WTC11 (cell line): ENCODE measurements around the gene ADCYAP1R1. TPM values are rescaled to one million over a fixed set of nuclear protein-coding genes. Genes with fewer than 3 reads are reported as not detected.

Experiments
- ATAC-seq: fragments of 200-7000 bp; cut with Tn5 transposase; 2 replicates; pipeline ENCODE4 v1.10.0; 2021; ENCODE audit warnings: mild to moderate bottlenecking, moderate library complexity
- CTCF ChIA-PET: fragments of 300-600 bp; sonication (Branson Sonifier 250); formaldehyde crosslinking; loops from one replicate; lab custom pipeline; 2021; ENCODE audit warnings: antibody characterized with exemption; lab: Charles Lee
- POLR2A ChIA-PET: fragments of 350-600 bp; sonication (Branson Sonifier 250); formaldehyde crosslinking; loops from one replicate; lab custom pipeline; 2021; ENCODE audit warnings: antibody characterized with exemption; lab: Charles Lee
- DNase-seq: peaks from one replicate; pipeline ENCODE4 v3.0.0; 2021; ENCODE audit warnings: low spot score
- H3K27ac Mint-ChIP-seq: 2 replicates; pipeline ENCODE4 v1.8.0; 2021; ENCODE audit warnings: mixed read lengths
- H3K27me3 Mint-ChIP-seq: 2 replicates; pipeline ENCODE4 v1.8.0; 2021; ENCODE audit warnings: low read depth, mild to moderate bottlenecking, moderate library complexity, mixed read lengths
- H3K36me3 Mint-ChIP-seq: 2 replicates; pipeline ENCODE4 v1.8.0; 2021; ENCODE audit warnings: mixed read lengths
- H3K4me1 Mint-ChIP-seq: 2 replicates; pipeline ENCODE4 v1.8.0; 2022; ENCODE audit warnings: mixed read lengths
- H3K4me3 Mint-ChIP-seq: 2 replicates; pipeline ENCODE4 v1.8.0; 2021; ENCODE audit warnings: mild to moderate bottlenecking, moderate library complexity, mixed read lengths
- H3K9me3 Mint-ChIP-seq: 2 replicates; pipeline ENCODE4 v1.8.0; 2021; ENCODE audit warnings: mixed read lengths
- ATF2 ChIP-seq: sonication (generic); formaldehyde crosslinking; IDR thresholded peaks from 2 replicates; pipeline ENCODE4 v1.8.1; 2022; ENCODE audit warnings: low read depth, missing genetic modification reagents, borderline replicate concordance
- ATF3 ChIP-seq: sonication (generic); formaldehyde crosslinking; conservative IDR thresholded peaks from 2 replicates; pipeline ENCODE4 v1.8.1; 2022; ENCODE audit warnings: mild to moderate bottlenecking, missing genetic modification reagents
- CDX4 ChIP-seq: fragments of 250-450 bp; sonication (Bioruptor Pico); IDR thresholded peaks from 2 replicates; pipeline ENCODE4 v1.9.0; 2021; ENCODE audit warnings: moderate library complexity, mild to moderate bottlenecking, inconsistent platforms, borderline replicate concordance
- E2F4 ChIP-seq: sonication (generic); formaldehyde crosslinking; IDR thresholded peaks from 2 replicates; pipeline ENCODE4 v1.8.1; 2022; ENCODE audit warnings: low read depth, mild to moderate bottlenecking, moderate library complexity, missing genetic modification reagents, borderline replicate concordance
- ETV6 ChIP-seq: sonication (generic); formaldehyde crosslinking; IDR thresholded peaks from 2 replicates; pipeline ENCODE4 v1.8.1; 2022; ENCODE audit warnings: mild to moderate bottlenecking, missing genetic modification reagents
- FOXJ3 ChIP-seq: sonication (generic); formaldehyde crosslinking; IDR thresholded peaks from 2 replicates; pipeline ENCODE4 v1.9.0; 2021; ENCODE audit warnings: missing genetic modification reagents, mild to moderate bottlenecking, borderline replicate concordance
- GTF2I ChIP-seq: fragments of 250-450 bp; sonication (Bioruptor Pico); conservative IDR thresholded peaks from 2 replicates; pipeline ENCODE4 v1.4.0; 2021; ENCODE audit warnings: mild to moderate bottlenecking
- IRF2 ChIP-seq: sonication (generic); formaldehyde crosslinking; IDR thresholded peaks from 2 replicates; pipeline ENCODE4 v1.8.0; 2022; ENCODE audit warnings: low read depth, missing genetic modification reagents, borderline replicate concordance
- JAZF1 ChIP-seq: fragments of 250-450 bp; sonication (Bioruptor Pico); IDR thresholded peaks from 2 replicates; pipeline ENCODE4 v1.9.0; 2021; ENCODE audit warnings: moderate library complexity, mild to moderate bottlenecking, inconsistent platforms
- KAT7 ChIP-seq: sonication (generic); formaldehyde crosslinking; IDR thresholded peaks from 2 replicates; pipeline ENCODE4 v1.8.1; 2023; ENCODE audit warnings: missing genetic modification reagents, mild to moderate bottlenecking, borderline replicate concordance
- NFATC4 ChIP-seq: fragments of 250-450 bp; sonication (Bioruptor Pico); IDR thresholded peaks from 2 replicates; pipeline ENCODE4 v1.9.0; 2021; ENCODE audit warnings: mild to moderate bottlenecking
- NR1H2 ChIP-seq: sonication (generic); formaldehyde crosslinking; IDR thresholded peaks from 2 replicates; pipeline ENCODE4 v1.9.0; 2021; ENCODE audit warnings: mild to moderate bottlenecking, moderate library complexity, missing genetic modification reagents
- NR2C2 ChIP-seq: sonication (generic); formaldehyde crosslinking; IDR thresholded peaks from 2 replicates; pipeline ENCODE4 v1.8.0; 2022; ENCODE audit warnings: mild to moderate bottlenecking, missing genetic modification reagents
- NR3C1 ChIP-seq: sonication (generic); formaldehyde crosslinking; conservative IDR thresholded peaks from 2 replicates; pipeline ENCODE4 v1.8.1; 2023; ENCODE audit warnings: low read depth, mild to moderate bottlenecking, missing genetic modification reagents
- RELA ChIP-seq: sonication (generic); formaldehyde crosslinking; IDR thresholded peaks from 2 replicates; pipeline ENCODE4 v1.8.1; 2022; ENCODE audit warnings: missing genetic modification reagents, mild to moderate bottlenecking, borderline replicate concordance
- SMAD4 ChIP-seq: sonication (generic); formaldehyde crosslinking; IDR thresholded peaks from 2 replicates; pipeline ENCODE4 v1.8.0; 2022; ENCODE audit warnings: mild to moderate bottlenecking, missing genetic modification reagents
- ZBTB21 ChIP-seq: sonication (generic); formaldehyde crosslinking; IDR thresholded peaks from 2 replicates; pipeline ENCODE4 v1.8.1; 2023; ENCODE audit warnings: mild to moderate bottlenecking, missing genetic modification reagents, borderline replicate concordance
- ZNF121 ChIP-seq: sonication (generic); formaldehyde crosslinking; IDR thresholded peaks from 2 replicates; pipeline ENCODE4 v1.8.0; 2023; ENCODE audit warnings: missing genetic modification reagents
- ZNF232 ChIP-seq: sonication (generic); formaldehyde crosslinking; IDR thresholded peaks from 2 replicates; pipeline ENCODE4 v1.8.0; 2022; ENCODE audit warnings: mild to moderate bottlenecking, missing genetic modification reagents
- ZNF317 ChIP-seq: sonication (generic); formaldehyde crosslinking; IDR thresholded peaks from 2 replicates; pipeline ENCODE4 v1.8.1; 2023; ENCODE audit warnings: low read depth, mild to moderate bottlenecking, moderate library complexity, missing genetic modification reagents, borderline replicate concordance
- ZNF396 ChIP-seq: fragments of 250-450 bp; sonication (Bioruptor Pico); IDR thresholded peaks from 2 replicates; pipeline ENCODE4 v1.8.0; 2021; ENCODE audit warnings: mild to moderate bottlenecking, moderate library complexity, borderline replicate concordance
- ZNF423 ChIP-seq: fragments of 250-450 bp; sonication (Bioruptor Pico); IDR thresholded peaks from 2 replicates; pipeline ENCODE4 v2.1.2; 2022; ENCODE audit warnings: mild to moderate bottlenecking, moderate library complexity
- ZNF532 ChIP-seq: fragments of 250-450 bp; sonication (Bioruptor Pico); IDR thresholded peaks from 2 replicates; pipeline ENCODE4 v1.9.0; 2021; ENCODE audit warnings: mild to moderate bottlenecking, borderline replicate concordance
- total RNA-seq: library from RNA; stranded (reverse); gene quantifications from 3 replicates; pipeline ENCODE4 v1.2.3, GENCODE V29; 2021

ADCYAP1R1 gene
- total RNA-seq, 1 experiment from 2014 or later: 9.9 TPM

GRCh38 chr7:31036924-31037323 is 15.2 kb upstream of the ADCYAP1R1 start (continued):
- TF ChIP-seq CDX4 (no peak), ZNF317 (no peak), ATF3 (no peak)

- Mint-ChIP-seq H3K9me3 (no peaks in the 10 kb centered on the region), H3K4me1 (peaks cover 25% of the 10 kb centered on the region), H3K27me3 (peaks cover 14% of the 10 kb centered on the region; the same call in 1 of the 2 replicates), H3K36me3 (no peaks in the 10 kb centered on the region), H3K27ac (no peak overlapping the region; the same call in 1 of the 2 replicates), H3K4me3 (no peak overlapping the region)
- ChIA-PET CTCF (interaction anchor here (0.7 to 3.2 kb wide), 8 partner anchors 11 to 105 kb away, joined by 3 to 24 read pairs (median 7); no protein-coding TSS in a partner anchor), POLR2A (interaction anchor here (0.6 to 1.6 kb wide), 2 partner anchors 14 to 79 kb away, joined by 3 read pairs; no protein-coding TSS in a partner anchor)
- peak; percentile 97 for ATAC-seq
- peak; percentile 48 for DNase-seq
- TF ChIP-seq ZNF423 (CRISPR knock-in tag): no peak
- TF ChIP-seq IRF2 (CRISPR knock-in tag): no peak
Measured at GRCh38 chr7:31043051-31043471, 9.0 kb upstream of the ADCYAP1R1 start.

GRCh38 chr7:31044529-31044928 is 7.6 kb upstream of the ADCYAP1R1 start:
- ChIA-PET POLR2A (no interaction called here), CTCF (interaction anchor here (1.6 to 3.2 kb wide), 2 partner anchors 60 to 106 kb away, joined by 3 to 24 read pairs; no protein-coding TSS in a partner anchor)
- H3K9me3 Mint-ChIP-seq: no peaks in the 10 kb centered on the region
- ATAC-seq (no peak), DNase-seq (no peak)
- no peak overlapping the region for H3K27ac Mint-ChIP-seq
- no peak for TF ChIP-seq NR1H2 (CRISPR knock-in tag)
- no peak for TF ChIP-seq RELA
- no peak for TF ChIP-seq NR2C2 (CRISPR knock-in tag)
- no peak for TF ChIP-seq ZNF396 (CRISPR knock-in tag)
- TF ChIP-seq GTF2I (CRISPR knock-in tag): no peak
- no peak for TF ChIP-seq SMAD4 (CRISPR knock-in tag)
- TF ChIP-seq ZNF121 (CRISPR knock-in tag): no peak
- no peak for TF ChIP-seq ZNF232 (CRISPR knock-in tag)
- no peak for TF ChIP-seq ATF3
- peaks cover 26% of the 10 kb centered on the region for H3K4me1 Mint-ChIP-seq
- no peaks in the 10 kb centered on the region for H3K36me3 Mint-ChIP-seq
- H3K27me3 Mint-ChIP-seq: peaks cover 14% of the 10 kb centered on the region; the same call in 1 of the 2 replicates
- no peak overlapping the region for H3K4me3 Mint-ChIP-seq

- Mint-ChIP-seq H3K36me3 (no peaks in the 10 kb centered on the region), H3K9me3 (no peaks in the 10 kb centered on the region), H3K27me3 (peaks cover 34% of the 10 kb centered on the region), H3K4me1 (peaks cover 31% of the 10 kb centered on the region), H3K27ac (no peak overlapping the region), H3K4me3 (no peak overlapping the region)
- CTCF ChIA-PET: interaction anchor here (0.7 to 11.7 kb wide), 5 partner anchors 10 to 88 kb away, joined by 3 to 89 read pairs (median 4); no protein-coding TSS in a partner anchor
- no peak for DNase-seq
- POLR2A ChIA-PET: no interaction called here
- no peak for ATAC-seq
- TF ChIP-seq NR3C1 (CRISPR knock-in tag): no peak
- TF ChIP-seq ZNF532 (CRISPR knock-in tag): no peak
- TF ChIP-seq E2F4 (CRISPR knock-in tag): no peak
- no peak for TF ChIP-seq FOXJ3 (CRISPR knock-in tag)
- no peak for TF ChIP-seq JAZF1 (CRISPR knock-in tag)
- TF ChIP-seq ATF2: no peak
- TF ChIP-seq ETV6: no peak
- TF ChIP-seq ZBTB21 (CRISPR knock-in tag): no peak
- TF ChIP-seq KAT7 (CRISPR knock-in tag): no peak
- no peak for TF ChIP-seq NFATC4 (CRISPR knock-in tag)
- TF ChIP-seq GTF2I (CRISPR knock-in tag): no peak
- no peak for TF ChIP-seq ZNF121 (CRISPR knock-in tag)
Measured at GRCh38 chr7:31046723-31047122, 5.4 kb upstream of the ADCYAP1R1 start.
